OCI-LY1 (cell line): ENCODE measurements around the gene DEF6.

Experiments
- H2AFZ ChIP-seq: fragments of 200-600 bp; sonication (generic), shearing (Covaris generic); 2 replicates; pipeline ENCODE4 v1.6.0; 2014; ENCODE audit warnings: antibody characterized with exemption, mild to moderate bottlenecking, low read length
- H3F3A ChIP-seq: fragments of 200-600 bp; sonication (generic), shearing (Covaris generic); 2 replicates; pipeline ENCODE4 v1.6.0; 2014; ENCODE audit warnings: mild to moderate bottlenecking, antibody characterized with exemption, low read length, moderate library complexity; ENCODE audit not compliant: insufficient read depth
- H3K27ac ChIP-seq: fragments of 200-600 bp; sonication (generic); 2 replicates; pipeline ENCODE4 v1.5.1; 2014; ENCODE audit warnings: low read length, mixed run types, mild to moderate bottlenecking, low read depth; ENCODE audit not compliant: poor library complexity, severe bottlenecking
- H3K27me3 ChIP-seq: fragments of 200-600 bp; sonication (generic); 2 replicates; pipeline ENCODE4 v1.6.0; 2014; ENCODE audit warnings: antibody characterized with exemption, mild to moderate bottlenecking, low read length, moderate library complexity; ENCODE audit not compliant: insufficient read depth
- H3K36me3 ChIP-seq: fragments of 200-600 bp; sonication (generic); 2 replicates; pipeline ENCODE4 v1.6.1; 2014; ENCODE audit warnings: mild to moderate bottlenecking, antibody characterized with exemption, low read length, moderate library complexity, mixed read lengths; ENCODE audit not compliant: insufficient read depth
- H3K4me1 ChIP-seq: fragments of 200-600 bp; sonication (generic); 2 replicates; pipeline ENCODE4 v1.5.1; 2014; ENCODE audit warnings: mild to moderate bottlenecking, low read length, moderate library complexity; ENCODE audit not compliant: insufficient read depth, severe bottlenecking
- H3K4me2 ChIP-seq: fragments of 200-600 bp; sonication (generic), shearing (Covaris generic); 2 replicates; pipeline ENCODE4 v1.6.1; 2014; ENCODE audit warnings: low read length
- H3K4me3 ChIP-seq: fragments of 200-600 bp; sonication (generic); 2 replicates; pipeline ENCODE4 v1.5.1; 2014; ENCODE audit warnings: low read length, low read depth, mild to moderate bottlenecking, mixed read lengths; ENCODE audit not compliant: poor library complexity, severe bottlenecking
- H3K79me2 ChIP-seq: fragments of 200-600 bp; shearing (Covaris generic); 2 replicates; pipeline ENCODE4 v1.6.1; 2016; ENCODE audit warnings: mixed run types, low read length, mixed read lengths; ENCODE audit not compliant: insufficient read depth
- H3K9ac ChIP-seq: fragments of 200-600 bp; sonication (generic), shearing (Covaris generic); 2 replicates; pipeline ENCODE4 v1.6.1; 2014; ENCODE audit warnings: mild to moderate bottlenecking, low read length, mixed read lengths
- H3K9me2 ChIP-seq: fragments of 200-600 bp; sonication (generic), shearing (Covaris generic); 2 replicates; pipeline ENCODE4 v1.6.1; 2014; ENCODE audit warnings: low read depth, mild to moderate bottlenecking, low read length, mixed read lengths
- H3K9me3 ChIP-seq: fragments of 200-600 bp; shearing (Covaris generic); 2 replicates; pipeline ENCODE4 v1.6.1; 2014; ENCODE audit warnings: low read length, mixed read lengths
- H4K20me1 ChIP-seq: fragments of 200-600 bp; sonication (generic), shearing (Covaris generic); 2 replicates; pipeline ENCODE4 v1.6.0; 2016; ENCODE audit warnings: mild to moderate bottlenecking, low read length; ENCODE audit not compliant: insufficient read depth
- CTCF ChIP-seq: fragments of 200-600 bp; sonication (generic), shearing (Covaris generic); IDR thresholded peaks from 2 replicates; pipeline ENCODE4 v1.5.1; 2017; ENCODE audit warnings: mild to moderate bottlenecking, antibody characterized with exemption, low read length, moderate library complexity, mixed read lengths
- EZH2 ChIP-seq: fragments of 200-600 bp; sonication (generic), shearing (Covaris generic); IDR thresholded peaks from 2 replicates; pipeline ENCODE4 v1.8.0; 2017; ENCODE audit warnings: borderline replicate concordance, mixed run types, mild to moderate bottlenecking, antibody characterized with exemption, low read length, moderate library complexity, mixed read lengths

Gene DEF6

GRCh38 chr6:35288834-35289233 lies 8.8 kb upstream of the DEF6 start:
- Histone ChIP-seq H3K36me3 (peaks cover 88% of the 10 kb centered on the region), H2AFZ (no peak overlapping the region)
- TF ChIP-seq EZH2 (no peak), CTCF (no peak)

GRCh38 chr6:35291491-35291890 lies 6.1 kb upstream of the DEF6 start:
- H3K9ac ChIP-seq, result no peak overlapping the region
- H2AFZ ChIP-seq, result no peak overlapping the region
- H3K9me2 ChIP-seq, result no peaks in the 10 kb centered on the region
- H4K20me1 ChIP-seq, result no peaks in the 10 kb centered on the region
- H3K4me3 ChIP-seq, result no peak overlapping the region
- no peaks in the 10 kb centered on the region for H3F3A ChIP-seq
- H3K4me2 ChIP-seq, result no peak overlapping the region
- peaks cover 87% of the 10 kb centered on the region for H3K36me3 ChIP-seq
- H3K79me2 ChIP-seq, result no peaks in the 10 kb centered on the region
- H3K27ac ChIP-seq, result no peak overlapping the region
- H3K9me3 ChIP-seq, result no peaks in the 10 kb centered on the region
- H3K27me3 ChIP-seq, result no peaks in the 10 kb centered on the region
- TF ChIP-seq EZH2, result no peak
- no peak for TF ChIP-seq CTCF
- peaks cover 11% of the 10 kb centered on the region for H3K4me1 ChIP-seq

More at GRCh38 chr6:35288834-35289233, 8.8 kb upstream of the DEF6 start:
- H4K20me1 ChIP-seq, result no peaks in the 10 kb centered on the region
- H3K9ac ChIP-seq, result no peak overlapping the region
- no peaks in the 10 kb centered on the region for H3F3A ChIP-seq
- H3K27me3 ChIP-seq, result no peaks in the 10 kb centered on the region
- H3K4me3 ChIP-seq, result no peak overlapping the region
- H3K4me1 ChIP-seq, result peaks cover 11% of the 10 kb centered on the region
- no peaks in the 10 kb centered on the region for H3K9me3 ChIP-seq
- H3K79me2 ChIP-seq, result no peaks in the 10 kb centered on the region
- H3K4me2 ChIP-seq, result no peak overlapping the region
- no peaks in the 10 kb centered on the region for H3K9me2 ChIP-seq
- no peak overlapping the region for H3K27ac ChIP-seq

- H3K4me2 ChIP-seq, result no peak overlapping the region; the same call in 1 of the 2 replicates
- H3K27me3 ChIP-seq, result no peaks in the 10 kb centered on the region
- H3K9me3 ChIP-seq, result no peaks in the 10 kb centered on the region
- H3K27ac ChIP-seq, result no peak overlapping the region
- H3K4me1 ChIP-seq, result peaks cover 16% of the 10 kb centered on the region
- H3K9me2 ChIP-seq, result no peaks in the 10 kb centered on the region
- no peaks in the 10 kb centered on the region for H4K20me1 ChIP-seq
- H3K4me3 ChIP-seq, result no peak overlapping the region
- no peak overlapping the region for H3K9ac ChIP-seq
- no peak for TF ChIP-seq CTCF
- no peak for TF ChIP-seq EZH2
- H3K36me3 ChIP-seq, result peaks cover 77% of the 10 kb centered on the region
- H3F3A ChIP-seq, result no peaks in the 10 kb centered on the region
- H2AFZ ChIP-seq, result no peak overlapping the region
- H3K79me2 ChIP-seq, result no peaks in the 10 kb centered on the region
Measured at GRCh38 chr6:35292494-35292893, 5.1 kb upstream of the DEF6 start.
